ENCODE measurements around the gene AQP5. TPM values are rescaled to one million over a fixed set of nuclear protein-coding genes. Genes with fewer than 3 reads are reported as not detected.

The AQP5 gene
- total RNA-seq, 1 donor: not detected

DNA sequence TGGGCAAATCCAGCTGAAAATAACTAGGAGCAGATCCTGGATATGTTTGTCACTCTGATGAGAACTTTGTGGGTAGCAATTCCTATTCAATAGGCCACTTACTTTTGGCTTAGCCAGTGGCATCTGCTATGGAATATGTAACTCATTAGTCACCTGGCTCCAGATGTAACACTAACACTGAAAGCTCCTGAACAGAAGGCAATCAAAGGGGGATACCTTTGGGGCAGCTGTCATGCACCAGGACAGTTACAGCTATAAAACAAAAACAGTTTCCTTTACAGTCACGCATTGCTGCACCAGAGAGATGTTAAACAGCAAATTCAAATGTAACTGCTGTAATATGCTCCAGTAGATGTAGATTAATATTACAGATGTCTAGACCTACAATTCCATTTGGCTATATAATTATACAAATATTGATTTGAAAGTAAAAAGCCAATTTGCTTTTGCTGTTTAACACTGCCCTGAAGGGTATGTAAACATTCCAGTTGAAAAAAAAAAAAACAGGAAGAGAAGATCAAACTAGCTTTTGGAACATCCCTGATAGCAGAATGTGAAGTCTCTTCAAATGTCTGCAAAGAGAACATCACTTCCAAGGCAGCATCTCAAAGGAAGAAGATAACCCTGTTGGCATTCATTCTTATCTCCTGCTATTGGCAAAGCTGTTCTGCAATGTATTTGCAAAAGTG, 45.2 kb downstream of the AQP5 start:
- no peak for DNase-seq (ENCODE audit: low read depth in 2 of 3, low spot score in 2 of 3)

DNA sequence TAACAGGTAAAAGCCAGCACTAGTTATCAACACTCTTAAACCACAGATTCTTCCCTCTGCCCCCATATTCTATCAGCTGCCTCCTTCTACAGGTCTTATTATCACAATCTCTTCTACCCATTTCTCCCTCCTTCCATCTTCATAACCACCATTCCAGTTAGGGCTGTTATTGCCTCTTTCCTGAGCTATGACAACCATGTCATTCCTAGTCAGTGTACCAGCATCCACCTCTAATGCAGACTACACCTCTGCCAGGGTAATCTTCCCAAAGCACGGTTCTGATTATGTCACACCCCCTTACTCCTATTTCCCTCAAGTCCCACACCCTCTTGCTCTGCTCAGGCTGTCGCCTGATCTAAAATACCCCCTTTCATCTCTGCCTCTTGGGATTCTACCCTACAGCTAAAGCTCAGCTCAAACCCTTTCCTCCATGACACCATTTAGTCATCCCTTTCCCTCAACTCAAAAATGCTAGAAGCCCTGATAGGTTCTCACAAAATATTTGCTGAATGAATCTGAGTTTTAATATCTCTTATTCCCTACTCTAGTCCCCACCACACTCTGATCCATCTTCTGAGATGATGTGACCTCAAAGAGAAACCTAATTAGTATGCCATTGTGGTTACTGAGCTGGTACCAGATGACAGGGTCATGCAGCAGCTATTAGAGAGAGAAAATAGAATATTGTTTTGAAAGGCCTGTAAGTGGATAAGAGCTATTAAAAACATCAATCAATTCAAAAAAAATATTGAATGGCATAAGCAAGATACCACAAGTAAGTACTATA, 51.9 kb downstream of the AQP5 start:
- DNase-seq (ENCODE audit: low read depth in 2 of 3, low spot score in 2 of 3): no peak

DNA sequence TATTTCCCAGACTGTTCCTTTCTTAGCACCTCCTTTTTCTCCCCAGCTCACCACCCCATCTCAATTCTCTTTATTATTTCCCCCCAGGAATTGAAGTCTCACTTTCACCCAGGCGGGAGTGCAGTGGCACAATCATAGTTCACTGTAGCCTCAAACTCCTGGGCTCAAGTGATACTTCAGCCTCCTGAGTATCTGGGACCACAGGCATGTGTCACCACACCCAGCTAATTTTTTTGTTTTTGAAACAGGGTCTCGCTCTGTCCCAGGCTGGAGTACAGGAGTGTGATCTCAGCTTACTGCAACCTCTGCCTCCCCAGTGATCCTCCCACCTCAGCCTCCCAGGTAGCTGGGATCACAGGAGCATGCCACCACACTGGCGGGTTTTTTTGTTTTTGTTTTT, 52.7 kb downstream of the AQP5 start:
- no peak for DNase-seq (ENCODE audit: low read depth in 2 of 3, low spot score in 2 of 3)

Other genes starting within 250 kb of the AQP5 start
- gene TMBIM6, start 220.3 kb upstream of the AQP5 start, total RNA-seq: 230 TPM
- gene NCKAP5L, start 133.5 kb upstream of the AQP5 start, total RNA-seq: 24.8 TPM
- 3.2 TPM for gene BCDIN3D, start 118.8 kb upstream of the AQP5 start, total RNA-seq
- under 0.01 TPM for gene FAIM2, start 58.0 kb upstream of the AQP5 start, total RNA-seq
- gene AQP2, start 11.1 kb upstream of the AQP5 start, total RNA-seq: under 0.01 TPM
- under 0.01 TPM for gene AQP6, start 11.1 kb downstream of the AQP5 start, total RNA-seq
- gene RACGAP1, start 63.6 kb downstream of the AQP5 start, total RNA-seq: 9.4 TPM
- gene ASIC1, start 95.7 kb downstream of the AQP5 start, total RNA-seq: not detected
- gene SMARCD1, start 123.5 kb downstream of the AQP5 start, total RNA-seq: 80.5 TPM
- under 0.01 TPM for gene GPD1, start 142.1 kb downstream of the AQP5 start, total RNA-seq
- 47.4 TPM for gene COX14, start 150.4 kb downstream of the AQP5 start, total RNA-seq
- gene CERS5, start 205.5 kb downstream of the AQP5 start, total RNA-seq: 28.3 TPM